ENCODE results near the gene SRGAP3. TPM values are rescaled to one million over a fixed set of nuclear protein-coding genes. Genes with fewer than 3 reads are reported as not detected.

The SRGAP3 gene
- total and polyA plus RNA-seq, 2 donors (not counting 1 experiment from before 2014, with no cell fraction given), result 0.92 to 12.4 TPM

DNA sequence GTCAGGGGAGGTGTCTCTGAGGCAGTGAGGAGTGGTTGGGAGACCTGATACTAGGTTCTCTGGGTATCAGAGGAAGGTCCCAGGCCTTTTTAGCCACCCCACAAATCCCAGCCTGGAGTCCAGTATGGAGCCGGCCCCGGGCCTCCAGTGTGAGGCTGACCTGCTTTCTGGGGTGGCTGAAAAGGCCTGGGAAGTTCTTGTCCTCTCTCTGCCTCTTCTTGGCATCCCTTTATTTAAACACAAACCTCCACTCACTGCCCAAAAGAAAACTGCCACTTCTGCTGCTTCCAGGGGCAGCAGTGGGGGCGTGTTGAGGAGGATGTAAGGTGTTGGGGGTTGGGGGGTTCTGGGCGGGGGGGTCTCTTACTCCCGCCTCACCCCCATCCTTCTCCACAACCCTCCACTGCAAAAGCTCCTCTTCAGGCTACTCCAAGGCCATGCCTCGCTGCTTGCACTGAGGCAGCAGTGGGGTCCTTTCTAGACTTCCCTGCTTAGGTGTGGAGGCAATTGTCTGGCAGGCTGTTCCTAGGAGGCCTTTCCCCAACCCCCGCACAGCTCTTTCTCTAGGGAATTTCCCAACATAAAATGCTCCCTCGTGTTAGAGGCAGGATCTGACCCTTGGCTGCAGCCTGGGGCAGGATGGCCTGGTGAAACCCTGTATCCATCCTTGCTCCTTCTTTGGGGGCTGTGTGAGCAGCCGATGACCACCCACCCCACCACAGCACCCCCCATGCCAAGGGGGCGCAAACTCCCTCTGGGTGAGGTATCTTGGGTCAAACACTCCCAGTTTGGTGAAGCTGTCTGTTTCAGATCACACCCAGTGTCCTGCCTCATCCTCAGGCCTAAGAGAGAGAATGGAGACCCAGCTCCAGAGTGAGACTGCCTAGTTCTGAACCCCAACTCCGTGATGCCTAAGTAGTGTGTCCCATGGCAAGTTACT lies 274.1 kb downstream of the SRGAP3 start:
- Histone ChIP-seq H3K9me3 (ENCODE audit: control insufficient read depth, insufficient read depth, low read depth, low read length) (no peaks in the 10 kb centered on the region), H3K36me3 (ENCODE audit: control insufficient read depth, insufficient read depth, low read length) (no peaks in the 10 kb centered on the region), H3K4me1 (ENCODE audit: control insufficient read depth, extremely low read depth, insufficient read depth, low read length) (no peaks in the 10 kb centered on the region), H2AFZ (ENCODE audit: low read length) (no peak overlapping the region), H3K27me3 (ENCODE audit: control insufficient read depth, insufficient read depth, low read length) (peaks cover 5% of the 10 kb centered on the region), H3K79me2 (ENCODE audit: control insufficient read depth, insufficient read depth, low read length) (no peaks in the 10 kb centered on the region), H3K9ac (ENCODE audit: insufficient read depth, low read length) (no peak overlapping the region), H3K27ac (ENCODE audit: insufficient read depth, low read length) (no peak overlapping the region), H3K4me3 (replicated peaks in 1 of 4; ENCODE audit: control extremely low read depth in 1 of 4, insufficient read depth in 1 of 4, low read depth in 3 of 4, low read length in 4 of 4) (no peak overlapping the region), H3K4me2 (ENCODE audit: extremely low read depth, insufficient read depth, low read length) (no peak overlapping the region), H4K20me1 (ENCODE audit: control insufficient read depth, extremely low read depth, insufficient read depth, low read length) (no peaks in the 10 kb centered on the region)
- TF ChIP-seq EZH2 (IDR thresholded peaks at IDR 0.05; ENCODE audit: low read length, missing control alignments) (no peak), CTCF (conservative IDR thresholded peaks at IDR 0.05 in 1 of 2, IDR thresholded peaks at IDR 0.05 in 1 of 2; ENCODE audit: low read depth in 1 of 2, low read length in 2 of 2) (no peak)
- DNase-seq (ENCODE audit: low read depth in 2 of 2), result no peak

GRCh38 chr3:8974458-8974857 lies 275.0 kb downstream of the SRGAP3 start:
- TF ChIP-seq EZH2 (IDR thresholded peaks at IDR 0.05; ENCODE audit: low read length, missing control alignments), result no peak
- no peak for TF ChIP-seq CTCF (conservative IDR thresholded peaks at IDR 0.05 in 1 of 2, IDR thresholded peaks at IDR 0.05 in 1 of 2; ENCODE audit: low read depth in 1 of 2, low read length in 2 of 2)
- H3K36me3 ChIP-seq (ENCODE audit: control insufficient read depth, insufficient read depth, low read length), result no peaks in the 10 kb centered on the region
- H3K9me3 ChIP-seq (ENCODE audit: control insufficient read depth, insufficient read depth, low read depth, low read length), result no peaks in the 10 kb centered on the region

DNA sequence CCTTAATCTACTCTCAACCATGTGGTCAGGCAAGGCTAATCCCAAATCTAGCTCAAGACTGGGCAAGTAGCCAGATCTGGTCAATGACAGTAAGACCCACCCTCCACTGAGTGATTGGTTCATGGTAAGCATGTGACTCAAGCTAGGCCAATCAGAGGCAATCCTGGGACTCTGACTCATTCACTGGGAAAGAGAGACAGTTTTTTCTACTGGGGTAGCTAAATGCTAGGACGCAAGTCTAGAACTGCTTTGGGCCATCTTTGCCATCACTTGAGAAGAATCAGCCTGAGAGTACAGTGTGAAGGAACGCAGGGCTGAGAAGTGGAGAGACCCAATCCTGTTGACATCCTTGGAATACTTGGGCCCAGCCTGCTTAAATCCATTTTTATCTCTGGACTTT lies 276.8 kb downstream of the SRGAP3 start:
- DNase-seq (ENCODE audit: low read depth in 2 of 2), result peak; percentile 38 to 52
- H3K9ac ChIP-seq (ENCODE audit: insufficient read depth, low read length), result no peak overlapping the region
- no peak overlapping the region for H2AFZ ChIP-seq (ENCODE audit: low read length)
- no peaks in the 10 kb centered on the region for H3K9me3 ChIP-seq (ENCODE audit: control insufficient read depth, insufficient read depth, low read depth, low read length)
- H3K36me3 ChIP-seq (ENCODE audit: control insufficient read depth, insufficient read depth, low read length), result no peaks in the 10 kb centered on the region
- H3K27me3 ChIP-seq (ENCODE audit: control insufficient read depth, insufficient read depth, low read length), result peaks cover 5% of the 10 kb centered on the region
- H3K27ac ChIP-seq (ENCODE audit: insufficient read depth, low read length), result no peak overlapping the region
- TF ChIP-seq CTCF (conservative IDR thresholded peaks at IDR 0.05 in 1 of 2, IDR thresholded peaks at IDR 0.05 in 1 of 2; ENCODE audit: low read depth in 1 of 2, low read length in 2 of 2) (no peak), EZH2 (IDR thresholded peaks at IDR 0.05; ENCODE audit: low read length, missing control alignments) (no peak)
- no peak overlapping the region for H3K4me2 ChIP-seq (ENCODE audit: extremely low read depth, insufficient read depth, low read length)
- no peaks in the 10 kb centered on the region for H3K79me2 ChIP-seq (ENCODE audit: control insufficient read depth, insufficient read depth, low read length)
- no peaks in the 10 kb centered on the region for H3K4me1 ChIP-seq (ENCODE audit: control insufficient read depth, extremely low read depth, insufficient read depth, low read length)
- H3K4me3 ChIP-seq (replicated peaks in 1 of 4; ENCODE audit: control extremely low read depth in 1 of 4, insufficient read depth in 1 of 4, low read depth in 3 of 4, low read length in 4 of 4), result no peak overlapping the region
- no peaks in the 10 kb centered on the region for H4K20me1 ChIP-seq (ENCODE audit: control insufficient read depth, extremely low read depth, insufficient read depth, low read length)

More at GRCh38 chr3:8974458-8974857, 275.0 kb downstream of the SRGAP3 start:
- peaks cover 5% of the 10 kb centered on the region for H3K27me3 ChIP-seq (ENCODE audit: control insufficient read depth, insufficient read depth, low read length)
- no peaks in the 10 kb centered on the region for H3K79me2 ChIP-seq (ENCODE audit: control insufficient read depth, insufficient read depth, low read length)
- H4K20me1 ChIP-seq (ENCODE audit: control insufficient read depth, extremely low read depth, insufficient read depth, low read length), result no peaks in the 10 kb centered on the region
- H3K27ac ChIP-seq (ENCODE audit: insufficient read depth, low read length), result no peak overlapping the region
- H3K4me2 ChIP-seq (ENCODE audit: extremely low read depth, insufficient read depth, low read length), result no peak overlapping the region
- DNase-seq (ENCODE audit: low read depth in 2 of 2), result no peak
- no peak overlapping the region for H2AFZ ChIP-seq (ENCODE audit: low read length)
- H3K9ac ChIP-seq (ENCODE audit: insufficient read depth, low read length), result no peak overlapping the region
- no peak overlapping the region for H3K4me3 ChIP-seq (replicated peaks in 1 of 4; ENCODE audit: control extremely low read depth in 1 of 4, insufficient read depth in 1 of 4, low read depth in 3 of 4, low read length in 4 of 4)
- H3K4me1 ChIP-seq (ENCODE audit: control insufficient read depth, extremely low read depth, insufficient read depth, low read length), result no peaks in the 10 kb centered on the region
